Sigmoid colon (tissue), 3 donors: ENCODE measurements around the gene BOD1L1.

Experiments used
- POLR2A ChIP-seq, 2 donors: fragments of 450-650 bp; IDR thresholded peaks; one replicate each; pipeline ENCODE4 v1.6.1; 2016; ENCODE audit warnings: antibody characterized with exemption in 2 of 2, mild to moderate bottlenecking in 2 of 2, moderate library complexity in 2 of 2
- TF ChIP-seq, protein P1 (sequence below), 4 experiments: fragments of 450-650 bp in 3 of 4; fragments of 200-600 bp in 1 of 4; IDR thresholded peaks; one replicate each; pipeline ENCODE4 v1.5.1; 2016 to 2019; ENCODE audit warnings: antibody characterized with exemption in 4 of 4, mild to moderate bottlenecking in 3 of 4, moderate library complexity in 2 of 4

DNA sequence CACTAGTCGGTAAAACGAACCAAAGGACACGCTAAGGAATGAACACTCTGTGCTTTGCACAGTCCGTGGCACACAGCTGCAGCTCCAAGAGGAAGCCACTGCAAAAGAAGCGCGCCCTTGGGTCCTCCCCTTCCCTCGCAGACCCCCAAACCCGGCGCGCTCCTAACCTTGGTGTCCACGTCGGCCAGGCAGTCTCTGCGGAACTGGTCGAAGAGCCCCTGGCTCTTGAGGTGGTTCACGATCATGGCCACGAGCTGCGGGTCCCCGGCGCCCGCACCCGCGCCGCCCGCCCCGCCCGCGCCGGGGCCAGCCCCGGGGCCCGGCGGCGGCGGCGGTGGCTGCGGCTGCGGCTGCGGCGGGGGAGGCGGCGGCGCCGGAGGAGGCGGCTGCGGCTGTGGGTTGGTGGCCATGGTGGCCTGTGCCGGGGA lies 333 bp downstream of the BOD1L1 start:
- no peak for TF ChIP-seq POLR2A (IDR thresholded peaks at IDR 0.05)
- TF ChIP-seq, protein P1, sequence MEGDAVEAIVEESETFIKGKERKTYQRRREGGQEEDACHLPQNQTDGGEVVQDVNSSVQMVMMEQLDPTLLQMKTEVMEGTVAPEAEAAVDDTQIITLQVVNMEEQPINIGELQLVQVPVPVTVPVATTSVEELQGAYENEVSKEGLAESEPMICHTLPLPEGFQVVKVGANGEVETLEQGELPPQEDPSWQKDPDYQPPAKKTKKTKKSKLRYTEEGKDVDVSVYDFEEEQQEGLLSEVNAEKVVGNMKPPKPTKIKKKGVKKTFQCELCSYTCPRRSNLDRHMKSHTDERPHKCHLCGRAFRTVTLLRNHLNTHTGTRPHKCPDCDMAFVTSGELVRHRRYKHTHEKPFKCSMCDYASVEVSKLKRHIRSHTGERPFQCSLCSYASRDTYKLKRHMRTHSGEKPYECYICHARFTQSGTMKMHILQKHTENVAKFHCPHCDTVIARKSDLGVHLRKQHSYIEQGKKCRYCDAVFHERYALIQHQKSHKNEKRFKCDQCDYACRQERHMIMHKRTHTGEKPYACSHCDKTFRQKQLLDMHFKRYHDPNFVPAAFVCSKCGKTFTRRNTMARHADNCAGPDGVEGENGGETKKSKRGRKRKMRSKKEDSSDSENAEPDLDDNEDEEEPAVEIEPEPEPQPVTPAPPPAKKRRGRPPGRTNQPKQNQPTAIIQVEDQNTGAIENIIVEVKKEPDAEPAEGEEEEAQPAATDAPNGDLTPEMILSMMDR (IDR thresholded peaks at IDR 0.05), result no peak
